Hematopoietic multipotent progenitor cell treated with erythropoietin and hydrocortisone succinate and interleukin-3 and kit ligand, for 6 days (in vitro differentiated cells): ENCODE data around the gene SHLD2.
"Not testable (repeated sequence)": the region's sequence is repeated elsewhere in the genome, so short reads cannot be mapped to it uniquely, and the experiment has no call there.

Experiments used
- DNase-seq: peaks from one replicate; pipeline ENCODE4 v3.0.0-alpha.2; 2015

The SHLD2 gene

GRCh38 chr10:87149020-87149609 lies 54.1 kb downstream of the SHLD2 start:
- DNase-seq = not testable (repeated sequence)

GRCh38 chr10:87151516-87151915 lies 56.5 kb downstream of the SHLD2 start:
- not testable (repeated sequence) for DNase-seq

DNA sequence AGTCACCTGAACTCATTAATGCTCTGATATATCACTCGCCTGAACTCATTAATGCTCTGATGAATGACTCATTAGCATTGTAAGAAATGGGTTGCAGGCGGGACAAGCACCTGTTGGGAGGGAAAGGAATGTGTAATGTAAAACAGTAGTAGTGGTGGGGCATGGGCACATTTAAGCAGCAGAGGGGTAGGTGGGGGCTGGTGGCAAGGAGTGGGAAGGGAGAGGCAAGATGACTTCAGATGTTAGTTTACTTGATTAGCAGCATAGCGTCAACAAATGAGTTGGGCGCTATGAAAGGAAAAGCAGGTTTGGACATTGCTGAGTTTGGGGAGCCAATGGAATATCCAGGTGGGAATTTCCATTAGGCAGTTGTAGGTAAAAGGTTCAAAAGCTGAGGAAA lies 61.8 kb downstream of the SHLD2 start:
- DNase-seq = not testable (repeated sequence)

DNA sequence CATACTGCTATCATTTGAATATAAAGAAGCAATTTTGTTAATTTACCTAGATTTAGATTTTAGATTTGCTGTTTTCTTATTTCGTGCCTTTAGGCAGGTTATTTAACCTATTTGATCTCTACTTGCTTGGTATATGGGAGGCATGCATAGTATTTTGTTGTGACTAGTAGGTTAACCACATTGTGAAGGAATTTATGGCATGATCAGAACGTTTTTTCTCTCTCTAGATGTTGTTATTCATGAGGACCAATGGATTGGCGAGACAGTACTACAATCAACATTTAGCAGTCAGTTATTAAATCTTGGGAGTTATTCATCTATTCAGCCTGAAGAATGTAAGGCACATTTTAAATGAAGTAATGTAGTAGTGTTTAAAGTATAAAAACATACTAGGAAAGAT lies 62.8 kb downstream of the SHLD2 start:
- not testable (repeated sequence) for DNase-seq

DNA sequence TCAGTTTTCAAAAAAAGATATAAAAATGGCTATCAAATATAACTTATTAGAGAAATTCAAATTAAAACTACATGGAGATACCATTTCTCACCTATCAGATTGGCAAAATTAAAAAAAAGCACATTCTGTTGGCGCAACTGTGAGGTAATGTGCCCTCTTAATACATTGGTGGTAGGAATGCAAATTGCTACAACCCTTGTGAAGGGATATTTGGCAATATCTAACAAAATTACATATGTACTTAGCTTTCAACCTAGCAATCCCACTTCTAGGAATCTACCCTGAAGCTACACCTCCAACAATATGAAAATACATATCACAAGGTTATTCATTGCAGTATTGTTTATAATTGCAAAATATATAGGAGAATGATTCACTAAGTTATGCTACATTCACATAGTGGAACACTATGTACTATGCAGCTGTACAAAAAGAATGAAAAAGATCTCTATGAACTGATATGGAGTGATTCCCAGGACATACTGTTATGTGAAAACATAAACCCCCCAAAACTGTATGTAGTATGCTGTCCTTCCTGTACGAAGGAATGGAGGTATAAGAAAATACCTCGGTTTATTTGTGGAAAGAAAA lies 67.8 kb downstream of the SHLD2 start:
- DNase-seq = not testable (repeated sequence)

GRCh38 chr10:87163414-87163813 lies 68.4 kb downstream of the SHLD2 start:
- DNase-seq = not testable (repeated sequence)

DNA sequence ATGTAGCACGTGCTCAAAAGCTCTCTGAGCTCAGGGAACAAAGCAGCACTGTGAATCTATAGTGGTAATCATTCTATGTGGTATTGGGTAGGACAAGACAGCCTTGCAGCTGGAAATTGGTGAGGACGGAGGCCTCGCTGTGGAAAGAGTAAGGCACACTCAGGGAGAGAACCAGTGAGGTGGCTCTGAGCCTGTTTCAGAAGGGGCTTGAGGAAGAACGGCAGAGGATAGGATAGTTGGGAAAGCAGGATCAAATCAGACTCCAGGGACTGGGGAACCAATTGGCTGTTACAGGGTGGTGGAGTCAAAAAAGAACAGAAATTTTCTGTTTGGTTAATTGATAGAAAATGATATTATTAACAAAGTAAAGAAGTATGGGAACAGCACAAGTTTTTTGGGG lies 74.9 kb downstream of the SHLD2 start:
- not testable (repeated sequence) for DNase-seq

- DNase-seq = not testable (repeated sequence)
These were observed 75.7 kb downstream of the SHLD2 start for GRCh38 chr10:87170705-87171104.

DNA sequence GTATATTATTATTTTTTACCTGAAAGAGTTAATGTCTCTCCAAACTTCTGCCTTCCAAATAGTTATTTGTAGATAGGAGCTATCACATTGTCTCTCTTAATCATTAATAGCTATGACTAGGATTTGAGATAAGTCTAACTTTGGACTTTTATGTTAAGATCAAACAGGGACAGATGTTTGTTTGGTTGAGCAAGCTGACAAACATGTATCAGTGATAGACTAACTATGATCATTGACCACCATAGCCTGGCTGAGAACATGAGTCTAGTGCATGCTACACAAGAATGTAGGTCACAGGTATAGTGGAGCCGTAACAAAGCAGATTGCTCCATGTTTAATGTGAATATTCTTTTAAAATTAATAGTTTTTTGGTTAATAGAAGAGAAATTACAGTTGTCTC lies 76.7 kb downstream of the SHLD2 start:
- not testable (repeated sequence) for DNase-seq

- not testable (repeated sequence) for DNase-seq
These were observed 77.2 kb downstream of the SHLD2 start for GRCh38 chr10:87172178-87172577.

DNA sequence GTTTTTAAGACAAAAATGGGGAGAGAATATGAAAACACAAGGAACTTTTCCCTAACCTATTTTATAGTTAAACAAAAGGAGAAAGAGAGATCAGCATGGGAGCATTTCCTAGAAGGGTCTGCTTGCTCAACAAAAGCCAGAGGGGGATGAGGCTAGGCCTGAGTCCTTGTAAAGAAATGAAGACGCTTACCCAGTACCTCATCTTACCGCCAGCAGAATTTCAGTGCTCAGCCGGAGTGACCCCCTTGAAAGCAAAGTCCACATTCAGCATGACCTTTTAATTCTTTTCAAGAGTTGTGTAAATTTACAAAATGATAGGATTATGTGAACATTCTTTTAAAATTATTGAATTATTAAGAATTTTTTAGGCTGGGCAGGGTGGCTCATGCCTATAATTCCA lies 82.6 kb downstream of the SHLD2 start:
- not testable (repeated sequence) for DNase-seq

DNA sequence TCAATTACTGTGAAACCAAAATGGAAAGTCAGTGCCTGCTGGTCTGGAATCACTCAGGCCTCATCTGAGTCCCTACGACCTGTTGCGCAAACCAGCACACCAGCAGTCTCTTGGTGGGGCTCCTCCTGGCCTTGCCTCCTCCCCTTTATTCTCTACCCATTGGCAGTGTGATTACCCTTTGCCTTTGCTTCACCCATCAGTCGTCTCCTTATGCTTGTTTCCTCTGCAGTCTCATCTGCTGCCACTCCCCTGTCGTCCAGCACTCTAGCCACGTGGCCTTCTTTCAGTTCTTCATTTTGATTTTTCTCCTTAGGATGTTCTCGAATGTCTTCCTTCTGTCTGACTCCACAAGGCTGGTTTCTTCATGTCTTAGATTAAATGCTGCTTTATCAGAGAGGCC lies 89.4 kb downstream of the SHLD2 start:
- DNase-seq = not testable (repeated sequence)

- DNase-seq = not testable (repeated sequence)
These were observed 91.0 kb downstream of the SHLD2 start for GRCh38 chr10:87186016-87186415.

DNA sequence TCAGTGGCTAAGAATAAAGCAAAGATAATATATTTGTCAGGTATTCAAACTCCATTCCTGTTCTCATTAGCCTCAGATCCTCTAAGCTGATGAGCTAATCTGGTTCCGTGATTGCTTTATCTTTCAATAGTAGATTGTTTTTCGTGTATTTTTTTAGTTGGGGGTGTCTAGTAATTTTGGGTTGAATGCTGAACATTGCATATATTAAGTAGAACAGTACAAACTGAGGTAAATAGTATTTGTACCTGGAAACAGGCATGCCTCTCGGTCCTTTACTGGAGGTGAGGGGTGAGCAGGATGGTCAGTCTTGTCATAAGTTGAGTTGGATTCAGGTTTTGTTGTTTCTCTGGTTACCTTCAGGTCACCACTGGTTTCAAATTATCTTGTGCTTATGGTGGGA lies 92.6 kb downstream of the SHLD2 start:
- DNase-seq = not testable (repeated sequence)

DNA sequence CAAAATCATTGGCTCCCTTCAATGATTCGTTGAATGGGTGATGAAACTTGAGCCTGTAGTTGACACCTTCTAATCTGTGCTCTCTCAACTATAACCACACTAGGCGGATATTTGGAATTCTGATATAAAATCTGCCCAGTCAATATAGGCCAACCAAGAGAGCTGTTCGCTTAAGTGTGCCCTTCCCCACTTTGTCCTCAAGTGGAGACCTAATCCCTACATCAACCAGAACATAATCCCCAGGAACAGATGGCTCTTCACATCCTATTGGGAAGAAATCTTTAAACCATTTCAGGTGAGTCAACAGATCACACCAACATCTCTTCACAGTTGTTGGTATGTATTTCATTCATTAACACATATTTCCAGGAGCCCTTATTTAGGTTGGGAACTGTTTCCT lies 96.8 kb downstream of the SHLD2 start:
- DNase-seq = not testable (repeated sequence)

- peak; percentile 7 for DNase-seq
These were observed 105.9 kb downstream of the SHLD2 start for GRCh38 chr10:87200924-87201323.

GRCh38 chr10:87204801-87205200 lies 109.8 kb downstream of the SHLD2 start:
- not testable (repeated sequence) for DNase-seq

GRCh38 chr10:87206922-87207321 lies 111.9 kb downstream of the SHLD2 start:
- not testable (repeated sequence) for DNase-seq

DNA sequence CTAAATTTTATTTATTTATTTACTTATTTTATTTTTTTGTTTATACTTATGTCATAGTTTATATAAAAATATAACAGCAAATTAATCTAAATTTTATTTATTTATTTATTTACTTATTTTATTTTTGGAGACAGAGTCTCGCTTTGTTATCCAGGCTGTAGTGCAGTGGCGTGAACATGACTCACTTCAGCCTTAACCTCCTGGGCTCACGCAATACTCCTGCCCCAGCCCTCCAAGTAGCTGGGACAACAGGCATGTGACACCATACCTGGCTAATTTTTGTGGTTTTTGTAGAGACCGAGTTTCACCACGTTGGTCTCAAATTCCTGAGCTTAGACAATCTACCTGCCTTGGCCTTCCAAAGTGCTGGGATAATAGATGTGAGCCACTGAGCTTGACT lies 115.3 kb downstream of the SHLD2 start:
- DNase-seq = not testable (repeated sequence)

- DNase-seq = not testable (repeated sequence)
These were observed 116.8 kb downstream of the SHLD2 start for GRCh38 chr10:87211848-87212247.

- not testable (repeated sequence) for DNase-seq
These were observed 118.3 kb downstream of the SHLD2 start for GRCh38 chr10:87213150-87213765.

GRCh38 chr10:87213806-87214205 lies 118.8 kb downstream of the SHLD2 start:
- not testable (repeated sequence) for DNase-seq

- not testable (repeated sequence) for DNase-seq
These were observed 121.1 kb downstream of the SHLD2 start for GRCh38 chr10:87216120-87216519.

DNA sequence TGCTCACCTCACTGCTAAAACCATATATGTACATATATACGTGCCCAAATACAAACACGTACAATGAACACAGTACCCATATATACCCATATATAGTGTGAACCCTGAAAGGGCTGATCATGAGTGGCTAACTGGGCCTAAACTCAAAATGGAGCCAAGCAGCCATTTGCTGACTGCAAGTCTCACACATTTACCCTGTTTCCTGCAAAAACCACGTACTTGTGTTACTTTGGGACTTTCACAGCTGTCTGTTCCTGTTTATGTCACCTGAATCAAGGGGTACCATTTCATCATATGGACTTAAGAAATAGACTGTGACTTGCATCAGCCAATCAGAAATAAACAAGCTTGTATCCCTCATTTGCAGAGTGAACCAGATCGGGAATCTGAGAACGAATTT lies 124.4 kb downstream of the SHLD2 start:
- DNase-seq = not testable (repeated sequence)
